ENCODE data around the gene POMGNT2.

The POMGNT2 gene

GRCh38 chr3:43148033-43148432 lies 42.2 kb upstream of the POMGNT2 start:
- H2BK15ac ChIP-seq (ENCODE audit: low read length): no peak overlapping the region
- no peaks in the 10 kb centered on the region for H3K27me3 ChIP-seq (ENCODE audit: control insufficient read depth in 3 of 3, insufficient read depth in 3 of 3, low read depth in 1 of 3, low read length in 3 of 3)
- no peak overlapping the region for H3K9ac ChIP-seq (ENCODE audit: low read depth, low read length, poor library complexity)
- H2BK12ac ChIP-seq (ENCODE audit: low read length): no peak overlapping the region
- H3K27ac ChIP-seq (replicated peaks; ENCODE audit: low read length): no peak overlapping the region
- no peaks in the 10 kb centered on the region for H3K36me3 ChIP-seq (replicated peaks in 1 of 2; ENCODE audit: control insufficient read depth in 2 of 2, insufficient read depth in 2 of 2, low read length in 2 of 2)
- H4K91ac ChIP-seq (ENCODE audit: low read depth, low read length, poor library complexity): no peak overlapping the region
- H4K8ac ChIP-seq (ENCODE audit: low read depth, low read length): no peak overlapping the region
- no peak overlapping the region for H2AFZ ChIP-seq (ENCODE audit: low read length)
- H2AK5ac ChIP-seq (ENCODE audit: low read depth, low read length): no peak overlapping the region
- no peak for DNase-seq (ENCODE audit: low spot score)
- H3K9me3 ChIP-seq (replicated peaks in 1 of 2; ENCODE audit: control insufficient read depth in 2 of 2, insufficient read depth in 1 of 2, low read depth in 1 of 2, low read length in 2 of 2): no peaks in the 10 kb centered on the region
- no peak overlapping the region for H3K4me2 ChIP-seq (ENCODE audit: insufficient read depth, low read length, poor library complexity, severe bottlenecking)
- no peak overlapping the region for H3K4ac ChIP-seq (ENCODE audit: low read length)
- H3K4me3 ChIP-seq (ENCODE audit: low read length in 2 of 2): no peak overlapping the region
- no peak overlapping the region for H3K23ac ChIP-seq (ENCODE audit: low read depth, low read length, poor library complexity)
- no peak overlapping the region for H2BK120ac ChIP-seq (ENCODE audit: low read depth, low read length)
- no peak overlapping the region for H2BK5ac ChIP-seq (ENCODE audit: low read length)
- H3K4me1 ChIP-seq (ENCODE audit: control insufficient read depth in 2 of 2, insufficient read depth in 1 of 2, low read depth in 1 of 2, low read length in 2 of 2): no peaks in the 10 kb centered on the region
- H3K79me1 ChIP-seq (ENCODE audit: low read depth, low read length): no peaks in the 10 kb centered on the region
- H3K14ac ChIP-seq (ENCODE audit: low read length): no peak overlapping the region
- H3K18ac ChIP-seq (ENCODE audit: low read length): no peak overlapping the region

DNA sequence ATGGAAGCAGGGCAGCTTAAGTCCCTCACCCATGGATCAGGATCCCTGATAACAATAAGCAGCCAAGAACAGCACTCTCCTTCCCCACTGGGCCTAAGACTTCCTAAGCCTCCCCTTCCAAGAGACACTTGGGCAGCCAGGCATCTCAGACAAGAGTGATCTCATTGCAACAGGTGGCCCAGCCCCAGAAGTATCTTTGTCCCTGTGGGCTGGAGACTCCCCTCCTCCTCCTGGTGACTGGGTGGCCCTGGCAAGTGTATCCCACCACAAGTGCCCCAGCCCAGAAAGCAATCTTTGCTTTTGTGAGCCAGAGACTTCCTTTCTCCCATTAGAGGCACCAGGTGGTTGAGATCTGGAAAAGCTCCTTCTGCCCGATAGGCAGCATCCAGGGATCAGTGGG lies 40.7 kb upstream of the POMGNT2 start:
- peaks cover 0 to 3% of the 10 kb centered on the region in 2 donors for H3K4me1 ChIP-seq (ENCODE audit: control insufficient read depth in 2 of 2, insufficient read depth in 1 of 2, low read depth in 1 of 2, low read length in 2 of 2)
- H3K79me1 ChIP-seq (ENCODE audit: low read depth, low read length): no peaks in the 10 kb centered on the region
- H3K9ac ChIP-seq (ENCODE audit: low read depth, low read length, poor library complexity): no peak overlapping the region
- H3K4ac ChIP-seq (ENCODE audit: low read length): no peak overlapping the region
- no peaks in the 10 kb centered on the region for H3K9me3 ChIP-seq (replicated peaks in 1 of 2; ENCODE audit: control insufficient read depth in 2 of 2, insufficient read depth in 1 of 2, low read depth in 1 of 2, low read length in 2 of 2)
- H3K14ac ChIP-seq (ENCODE audit: low read length): no peak overlapping the region
- H3K4me3 ChIP-seq (ENCODE audit: low read length in 2 of 2): no peak overlapping the region
- H2BK12ac ChIP-seq (ENCODE audit: low read length): no peak overlapping the region
- WGBS, 2 donors (ENCODE audit: extremely low coverage in 2 of 2, insufficient read length in 2 of 2, insufficient replicate concordance in 1 of 2): no CpG with 5 or more reads among the region's 1 CpG
- H3K23ac ChIP-seq (ENCODE audit: low read depth, low read length, poor library complexity): no peak overlapping the region
- no peak overlapping the region for H3K18ac ChIP-seq (ENCODE audit: low read length)
- no peak overlapping the region for H2AFZ ChIP-seq (ENCODE audit: low read length)
- no peak overlapping the region for H2AK5ac ChIP-seq (ENCODE audit: low read depth, low read length)
- H4K8ac ChIP-seq (ENCODE audit: low read depth, low read length): no peak overlapping the region
- H3K27me3 ChIP-seq (ENCODE audit: control insufficient read depth in 3 of 3, insufficient read depth in 3 of 3, low read depth in 1 of 3, low read length in 3 of 3): no peaks in the 10 kb centered on the region
- no peaks in the 10 kb centered on the region for H3K36me3 ChIP-seq (replicated peaks in 1 of 2; ENCODE audit: control insufficient read depth in 2 of 2, insufficient read depth in 2 of 2, low read length in 2 of 2)
- H3K4me2 ChIP-seq (ENCODE audit: insufficient read depth, low read length, poor library complexity, severe bottlenecking): no peak overlapping the region
- H2BK120ac ChIP-seq (ENCODE audit: low read depth, low read length): no peak overlapping the region
- no peak overlapping the region for H2BK15ac ChIP-seq (ENCODE audit: low read length)
- H4K91ac ChIP-seq (ENCODE audit: low read depth, low read length, poor library complexity): no peak overlapping the region
- no peak overlapping the region for H3K27ac ChIP-seq (replicated peaks; ENCODE audit: low read length)
- no peak overlapping the region for H2BK5ac ChIP-seq (ENCODE audit: low read length)
- DNase-seq (ENCODE audit: low spot score): no peak

DNA sequence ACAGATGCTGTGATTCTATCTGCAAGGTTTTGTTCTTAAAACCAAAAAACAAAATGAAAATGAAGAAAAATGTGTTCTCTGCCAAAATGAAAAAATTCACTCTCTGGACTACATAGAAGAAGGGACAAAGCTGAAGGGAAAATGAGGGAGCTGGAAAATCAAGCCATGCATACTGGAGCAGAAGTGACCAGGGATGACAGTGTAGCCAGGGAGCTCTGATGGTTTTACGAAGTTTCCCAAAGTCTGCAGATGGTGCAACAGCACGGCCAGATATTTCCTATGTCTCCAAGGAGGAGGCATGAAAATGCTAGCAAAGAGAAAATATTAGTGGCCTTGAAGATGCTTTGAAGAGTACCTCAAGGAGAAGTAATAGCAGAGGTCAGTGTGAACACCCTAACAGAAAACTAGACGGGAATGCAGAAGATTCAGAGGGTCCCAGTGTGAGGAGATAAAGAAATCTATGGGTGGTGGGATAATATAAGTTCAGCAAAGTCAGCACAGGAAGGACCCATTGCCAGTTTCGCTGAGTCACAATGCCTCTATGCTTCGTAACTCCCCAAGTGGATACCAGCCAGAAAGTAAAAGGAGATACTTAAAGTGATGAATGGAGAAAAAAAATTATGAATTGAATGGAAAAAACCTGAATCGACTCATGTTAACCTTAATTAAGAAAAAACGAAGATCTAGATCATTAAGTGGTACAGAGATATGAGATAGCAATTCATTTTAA lies 39.0 kb upstream of the POMGNT2 start:
- no peak overlapping the region for H2BK5ac ChIP-seq (ENCODE audit: low read length)
- no peaks in the 10 kb centered on the region for H3K36me3 ChIP-seq (replicated peaks in 1 of 2; ENCODE audit: control insufficient read depth in 2 of 2, insufficient read depth in 2 of 2, low read length in 2 of 2)
- WGBS, 2 donors (ENCODE audit: extremely low coverage in 2 of 2, insufficient read length in 2 of 2, insufficient replicate concordance in 1 of 2): no CpG with 5 or more reads among the region's 7 CpGs
- H3K9ac ChIP-seq (ENCODE audit: low read depth, low read length, poor library complexity): no peak overlapping the region
- no peak overlapping the region for H3K23ac ChIP-seq (ENCODE audit: low read depth, low read length, poor library complexity)
- no peak overlapping the region for H4K91ac ChIP-seq (ENCODE audit: low read depth, low read length, poor library complexity)
- no peak overlapping the region for H3K18ac ChIP-seq (ENCODE audit: low read length)
- no peak overlapping the region for H2BK120ac ChIP-seq (ENCODE audit: low read depth, low read length)
- H2AFZ ChIP-seq (ENCODE audit: low read length): no peak overlapping the region
- no peak overlapping the region for H2BK15ac ChIP-seq (ENCODE audit: low read length)
- H3K9me3 ChIP-seq (replicated peaks in 1 of 2; ENCODE audit: control insufficient read depth in 2 of 2, insufficient read depth in 1 of 2, low read depth in 1 of 2, low read length in 2 of 2): no peaks in the 10 kb centered on the region
- no peak overlapping the region for H2BK12ac ChIP-seq (ENCODE audit: low read length)
- H2AK5ac ChIP-seq (ENCODE audit: low read depth, low read length): no peak overlapping the region
- no peak for DNase-seq (ENCODE audit: low spot score)
- no peak overlapping the region for H3K4ac ChIP-seq (ENCODE audit: low read length)
- H4K8ac ChIP-seq (ENCODE audit: low read depth, low read length): no peak overlapping the region
- H3K4me3 ChIP-seq (ENCODE audit: low read length in 2 of 2): no peak overlapping the region
- no peaks in the 10 kb centered on the region for H3K79me1 ChIP-seq (ENCODE audit: low read depth, low read length)
- no peaks in the 10 kb centered on the region for H3K27me3 ChIP-seq (ENCODE audit: control insufficient read depth in 3 of 3, insufficient read depth in 3 of 3, low read depth in 1 of 3, low read length in 3 of 3)
- no peak overlapping the region for H3K4me2 ChIP-seq (ENCODE audit: insufficient read depth, low read length, poor library complexity, severe bottlenecking)
- H3K4me1 ChIP-seq (ENCODE audit: control insufficient read depth in 2 of 2, insufficient read depth in 1 of 2, low read depth in 1 of 2, low read length in 2 of 2): peaks cover 0 to 3% of the 10 kb centered on the region in 2 donors
- H3K14ac ChIP-seq (ENCODE audit: low read length): no peak overlapping the region
- H3K27ac ChIP-seq (replicated peaks; ENCODE audit: low read length): no peak overlapping the region

GRCh38 chr3:43142472-43142871 lies 36.6 kb upstream of the POMGNT2 start:
- Histone ChIP-seq H3K4me1 (ENCODE audit: control insufficient read depth in 2 of 2, insufficient read depth in 1 of 2, low read depth in 1 of 2, low read length in 2 of 2) (peaks cover 0 to 3% of the 10 kb centered on the region in 2 donors), H3K23ac (ENCODE audit: low read depth, low read length, poor library complexity) (no peak overlapping the region)
- no CpG with 5 or more reads among the region's 3 CpGs for WGBS, 2 donors (ENCODE audit: extremely low coverage in 2 of 2, insufficient read length in 2 of 2, insufficient replicate concordance in 1 of 2)

More at GRCh38 chr3:43142472-43142871, 36.6 kb upstream of the POMGNT2 start:
- no peaks in the 10 kb centered on the region for H3K36me3 ChIP-seq (replicated peaks in 1 of 2; ENCODE audit: control insufficient read depth in 2 of 2, insufficient read depth in 2 of 2, low read length in 2 of 2)
- DNase-seq (ENCODE audit: low spot score): no peak
- no peak overlapping the region for H3K4me2 ChIP-seq (ENCODE audit: insufficient read depth, low read length, poor library complexity, severe bottlenecking)
- H3K27ac ChIP-seq (replicated peaks; ENCODE audit: low read length): no peak overlapping the region
- no peak overlapping the region for H3K18ac ChIP-seq (ENCODE audit: low read length)
- no peak overlapping the region for H3K4me3 ChIP-seq (ENCODE audit: low read length in 2 of 2)
- no peaks in the 10 kb centered on the region for H3K9me3 ChIP-seq (replicated peaks in 1 of 2; ENCODE audit: control insufficient read depth in 2 of 2, insufficient read depth in 1 of 2, low read depth in 1 of 2, low read length in 2 of 2)
- H2BK12ac ChIP-seq (ENCODE audit: low read length): no peak overlapping the region
- H2BK120ac ChIP-seq (ENCODE audit: low read depth, low read length): no peak overlapping the region
- H3K14ac ChIP-seq (ENCODE audit: low read length): no peak overlapping the region
- no peaks in the 10 kb centered on the region for H3K27me3 ChIP-seq (ENCODE audit: control insufficient read depth in 3 of 3, insufficient read depth in 3 of 3, low read depth in 1 of 3, low read length in 3 of 3)
- no peak overlapping the region for H2BK15ac ChIP-seq (ENCODE audit: low read length)
- peak overlapping the region; percentile 18 for H2AFZ ChIP-seq (ENCODE audit: low read length)
- H3K9ac ChIP-seq (ENCODE audit: low read depth, low read length, poor library complexity): no peak overlapping the region
- H3K79me1 ChIP-seq (ENCODE audit: low read depth, low read length): no peaks in the 10 kb centered on the region
- H4K91ac ChIP-seq (ENCODE audit: low read depth, low read length, poor library complexity): no peak overlapping the region
- H4K8ac ChIP-seq (ENCODE audit: low read depth, low read length): no peak overlapping the region
- no peak overlapping the region for H3K4ac ChIP-seq (ENCODE audit: low read length)
- H2BK5ac ChIP-seq (ENCODE audit: low read length): no peak overlapping the region
- no peak overlapping the region for H2AK5ac ChIP-seq (ENCODE audit: low read depth, low read length)
